ENCODE measurements around the gene NFKB2. TPM values are rescaled to one million over a fixed set of nuclear protein-coding genes. Genes with fewer than 3 reads are reported as not detected.
A peak's percentile ranks its signal among the peaks of the same experiment; 100 is the strongest.

The NFKB2 gene
- total and polyA plus RNA-seq, 2 of the 4 experiments (the other 2 are of a cell fraction), result 16.1 to 32.3 TPM

DNA sequence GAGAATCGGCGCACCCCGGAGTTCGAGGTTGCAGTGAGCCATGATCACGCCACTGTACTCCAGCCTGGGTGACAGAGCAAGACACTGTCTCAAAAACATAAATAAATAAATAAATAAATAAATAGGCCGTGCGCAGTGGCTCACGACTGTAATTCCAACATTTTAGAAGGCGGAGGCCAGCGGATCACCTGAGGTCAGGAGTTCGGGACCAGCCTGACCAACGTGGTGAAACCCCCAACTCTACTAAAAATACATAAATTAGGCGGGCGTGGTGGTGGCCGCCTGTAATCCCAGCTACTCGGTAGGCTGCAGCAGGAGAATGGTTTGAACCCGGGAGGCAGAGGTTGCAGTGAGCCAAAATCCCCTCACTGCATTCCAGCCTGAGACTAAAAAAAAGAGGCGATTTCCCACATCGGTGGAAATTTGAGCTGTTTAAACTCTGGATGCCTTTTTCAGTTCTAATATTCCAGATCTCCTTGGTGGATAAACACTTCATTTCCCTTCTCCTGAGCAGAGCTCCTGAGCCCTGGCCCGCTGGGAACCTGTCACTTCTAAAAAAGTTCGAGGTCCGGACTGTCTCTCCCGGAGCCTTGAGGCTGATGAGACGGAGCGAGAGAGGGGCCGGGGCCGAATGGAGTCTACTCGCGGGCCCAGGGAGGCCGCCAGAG lies 2.0 kb upstream of the NFKB2 start:
- H2AFZ ChIP-seq (replicated peaks; ENCODE audit: low read length, poor library complexity), result peak overlapping the region; percentile 94
- H3K4me1 ChIP-seq (ENCODE audit: control insufficient read depth, insufficient read depth, low read length), result peaks cover 7% of the 10 kb centered on the region
- no CpG with 5 or more reads among the region's 30 CpGs for WGBS, 2 experiments (ENCODE audit: extremely low coverage in 2 of 2, insufficient read length in 1 of 2)
- H3K9me1 ChIP-seq (ENCODE audit: insufficient read depth, low read length), result peaks cover 10% of the 10 kb centered on the region
- H3K36me3 ChIP-seq (ENCODE audit: control insufficient read depth, insufficient read depth, low read length), result peaks cover 6% of the 10 kb centered on the region; the same call in 1 of the 2 replicates
- H3K4me3 ChIP-seq (ENCODE audit: insufficient read depth, low read depth, low read length), result peak overlapping the region; percentile 51
- H3K56ac ChIP-seq (ENCODE audit: extremely low read depth, insufficient read depth, low read length), result no peak overlapping the region
- no peak overlapping the region for H2BK20ac ChIP-seq (ENCODE audit: low read depth, low read length)
- POLR2A ChIA-PET (ENCODE audit: unreplicated experiment), result no interaction called here
- ATAC-seq (ENCODE audit: low read depth), result no peak
- H2AK9ac ChIP-seq (replicated peaks; ENCODE audit: low read depth, low read length, poor library complexity), result no peak overlapping the region
- H2AK5ac ChIP-seq (ENCODE audit: low read depth, low read length), result no peak overlapping the region
- no peak overlapping the region for H3K18ac ChIP-seq (ENCODE audit: low read depth, low read length)
- H4K8ac ChIP-seq (ENCODE audit: low read depth in 2 of 2, low read length in 2 of 2), result peak overlapping the region in 1 of 2 experiments; percentile 22; a peak in 1 of 4 replicates
- peak overlapping the region; percentile 38 for H3K27ac ChIP-seq (ENCODE audit: insufficient read depth, low read length)
- no peak overlapping the region for H3K4ac ChIP-seq (ENCODE audit: low read depth, low read length)
- in situ Hi-C loops (cut with MboI; ENCODE audit: low sequenced_read_pairs), result loop anchor here (5.0 kb wide), 1 partner anchor 84 kb away; no protein-coding TSS in a partner anchor
- H3K14ac ChIP-seq (replicated peaks; ENCODE audit: low read depth, low read length), result peak overlapping the region; percentile 4; the same call in 1 of the 2 replicates
- H4K91ac ChIP-seq (ENCODE audit: insufficient read depth, low read depth, low read length), result no peak overlapping the region
- BruUV-seq (replicated peaks), result TSS peak; percentile 90
- H3K9ac ChIP-seq (ENCODE audit: low read depth, low read length), result peak overlapping the region; percentile 64
- H3K4me2 ChIP-seq (ENCODE audit: low read depth, low read length), result peak overlapping the region; percentile 91
- no peak for DNase-seq
- peak; percentile 66 for TF ChIP-seq RAD21 (IDR thresholded peaks at IDR 0.05; ENCODE audit: low read length)
- TF ChIP-seq, protein P1, sequence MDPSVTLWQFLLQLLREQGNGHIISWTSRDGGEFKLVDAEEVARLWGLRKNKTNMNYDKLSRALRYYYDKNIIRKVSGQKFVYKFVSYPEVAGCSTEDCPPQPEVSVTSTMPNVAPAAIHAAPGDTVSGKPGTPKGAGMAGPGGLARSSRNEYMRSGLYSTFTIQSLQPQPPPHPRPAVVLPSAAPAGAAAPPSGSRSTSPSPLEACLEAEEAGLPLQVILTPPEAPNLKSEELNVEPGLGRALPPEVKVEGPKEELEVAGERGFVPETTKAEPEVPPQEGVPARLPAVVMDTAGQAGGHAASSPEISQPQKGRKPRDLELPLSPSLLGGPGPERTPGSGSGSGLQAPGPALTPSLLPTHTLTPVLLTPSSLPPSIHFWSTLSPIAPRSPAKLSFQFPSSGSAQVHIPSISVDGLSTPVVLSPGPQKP (IDR thresholded peaks at IDR 0.05; ENCODE audit: borderline replicate concordance, low read depth, low read length), result no peak
- TF ChIP-seq, protein P2, sequence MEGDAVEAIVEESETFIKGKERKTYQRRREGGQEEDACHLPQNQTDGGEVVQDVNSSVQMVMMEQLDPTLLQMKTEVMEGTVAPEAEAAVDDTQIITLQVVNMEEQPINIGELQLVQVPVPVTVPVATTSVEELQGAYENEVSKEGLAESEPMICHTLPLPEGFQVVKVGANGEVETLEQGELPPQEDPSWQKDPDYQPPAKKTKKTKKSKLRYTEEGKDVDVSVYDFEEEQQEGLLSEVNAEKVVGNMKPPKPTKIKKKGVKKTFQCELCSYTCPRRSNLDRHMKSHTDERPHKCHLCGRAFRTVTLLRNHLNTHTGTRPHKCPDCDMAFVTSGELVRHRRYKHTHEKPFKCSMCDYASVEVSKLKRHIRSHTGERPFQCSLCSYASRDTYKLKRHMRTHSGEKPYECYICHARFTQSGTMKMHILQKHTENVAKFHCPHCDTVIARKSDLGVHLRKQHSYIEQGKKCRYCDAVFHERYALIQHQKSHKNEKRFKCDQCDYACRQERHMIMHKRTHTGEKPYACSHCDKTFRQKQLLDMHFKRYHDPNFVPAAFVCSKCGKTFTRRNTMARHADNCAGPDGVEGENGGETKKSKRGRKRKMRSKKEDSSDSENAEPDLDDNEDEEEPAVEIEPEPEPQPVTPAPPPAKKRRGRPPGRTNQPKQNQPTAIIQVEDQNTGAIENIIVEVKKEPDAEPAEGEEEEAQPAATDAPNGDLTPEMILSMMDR (conservative IDR thresholded peaks at IDR 0.05; ENCODE audit: low read depth, low read length), result peak; percentile 93; the same call in 1 of the 2 replicates
- no peaks in the 10 kb centered on the region for H3K27me3 ChIP-seq (ENCODE audit: control insufficient read depth, insufficient read depth, low read length)
- no peak overlapping the region; the same call in 1 of the 2 replicates for H4K5ac ChIP-seq (ENCODE audit: low read depth, low read length)
- dilution Hi-C loops (cut with HindIII; ENCODE audit: low sequenced_read_pairs, unreplicated experiment), result no loop called here
- H2BK5ac ChIP-seq (ENCODE audit: low read depth, low read length, poor library complexity, severe bottlenecking), result no peak overlapping the region
- intact Hi-C loops (cut with micrococcal nuclease), result loop anchor here (1.0 to 10.0 kb wide), 5 partner anchors 28 to 251 kb away; partner anchors contain the start of gene TRIM8
- H3K9me3 ChIP-seq (ENCODE audit: control insufficient read depth, insufficient read depth, low read length), result no peaks in the 10 kb centered on the region
- no peak overlapping the region for H2BK15ac ChIP-seq (ENCODE audit: low read depth, low read length)
- H3K23ac ChIP-seq (ENCODE audit: low read depth, low read length), result peak overlapping the region; percentile 20; the same call in 1 of the 2 replicates
- no peak overlapping the region for H2BK120ac ChIP-seq (ENCODE audit: low read depth, low read length)
- CTCF ChIA-PET, result interaction anchor here (0.6 to 1.4 kb wide), 11 partner anchors 9 to 240 kb away, joined by 3 to 6 read pairs (median 3); no protein-coding TSS in a partner anchor
- H3K79me1 ChIP-seq (ENCODE audit: low read depth in 1 of 2, low read length in 2 of 2), result peaks cover 13 to 29% of the 10 kb centered on the region in 2 experiments
- H4K20me1 ChIP-seq (ENCODE audit: insufficient read depth, low read length), result 0 out of 2 replicates have a peak, but pooled peaks cover 3% of the 10 kb centered on the region

Measured in IMR-90 (cell line).